K562 (cell line): ENCODE data around the gene SLCO1A2. TPM values are rescaled to one million over a fixed set of nuclear protein-coding genes. Genes with fewer than 3 reads are reported as not detected.

Experiments used
- ATAC-seq: fragments of 200-7000 bp; cut with Tn5 transposase; 3 replicates; pipeline ENCODE4 v1.9.1; 2020; ENCODE audit warnings: moderate library complexity
- BruUV-seq: library from RNA; stranded (reverse); fragments of 400-500 nt; replicated peaks from 2 replicates; lab custom pipeline; 2021; lab: Mats Ljungman, UMichigan
- CTCF ChIA-PET: fragments of 300-600 bp; formaldehyde crosslinking; extraction: SDS; loops from one replicate; lab custom pipeline; 2021; ENCODE audit warnings: low intra/inter-chr PET ratio; lab: Yijun Ruan, JAX
- POLR2A ChIA-PET: fragments of 300-600, 350-650 bp; sonication (Branson Sonifier 250); formaldehyde crosslinking; extraction: SDS; loops from one replicate; lab custom pipeline; 2021; ENCODE audit warnings: antibody characterized with exemption, inconsistent platforms; lab: Yijun Ruan, JAX
- DNase-seq, 4 experiments: peaks; one replicate each; pipeline versions ENCODE4 v3.0.0 to v3.0.0-alpha.2; 2011 to 2018; ENCODE audit warnings: low spot score in 3 of 4, mixed read lengths in 3 of 4; ENCODE audit errors: extremely low read depth in 1 of 4
- FAIRE-seq: peaks from 2 replicates; lab custom pipeline; 2011; peaks lifted over from hg19 to GRCh38; lab: Jason Lieb, UNC
- H2AFZ ChIP-seq: 2 replicates; pipeline ENCODE4 v1.6.0; 2011; ENCODE audit warnings: low read depth, low read length, control low read depth, inconsistent platforms
- H3K27ac ChIP-seq: fragments of 200-600 bp; 3 replicates; pipeline ENCODE4 v1.8.0; 2011; ENCODE audit warnings: low read depth, mild to moderate bottlenecking, control low read depth, inconsistent platforms, low read length, moderate library complexity, mixed read lengths; ENCODE audit errors: extremely low read depth
- H3K27me3 ChIP-seq, 2 experiments: fragments of 300-600 bp in 1 of 2; 2 replicates in 1 of 2; 3 replicates in 1 of 2; pipeline versions ENCODE4 v1.6.0 to v1.8.0; 2011; ENCODE audit warnings: inconsistent platforms in 2 of 2, low read length in 2 of 2, mild to moderate bottlenecking in 1 of 2, mixed read lengths in 1 of 2, moderate library complexity in 1 of 2; ENCODE audit not compliant: control insufficient read depth in 2 of 2, insufficient read depth in 2 of 2
- H3K36me3 ChIP-seq: fragments of 300-600 bp; 3 replicates; pipeline ENCODE4 v1.8.0; 2011; ENCODE audit warnings: mild to moderate bottlenecking, low read length, inconsistent platforms; ENCODE audit not compliant: control insufficient read depth, insufficient read depth
- H3K4me1 ChIP-seq, 2 experiments: fragments of 200-600 bp in 1 of 2; replicated peaks in 1 of 2; 2 replicates in 1 of 2; 3 replicates in 1 of 2; pipeline versions ENCODE4 v1.5.1 to v1.8.0; 2011; ENCODE audit warnings: inconsistent platforms in 2 of 2, low read length in 2 of 2, mild to moderate bottlenecking in 1 of 2, mixed read lengths in 1 of 2, moderate library complexity in 1 of 2; ENCODE audit not compliant: control insufficient read depth in 2 of 2, insufficient read depth in 2 of 2
- H3K4me2 ChIP-seq: 2 replicates; pipeline ENCODE4 v1.6.1; 2011; ENCODE audit warnings: low read length, control low read depth, inconsistent platforms, mixed read lengths; ENCODE audit not compliant: insufficient read depth
- H3K4me3 ChIP-seq: fragments of 200-600 bp; sonication (generic), shearing (Covaris generic); 2 replicates; pipeline ENCODE4 v1.5.1; 2016; ENCODE audit warnings: control low read depth, inconsistent platforms
- H3K79me2 ChIP-seq: fragments of 200-600 bp; 3 replicates; pipeline ENCODE4 v1.8.0; 2011; ENCODE audit warnings: low read length, inconsistent platforms; ENCODE audit not compliant: control insufficient read depth, insufficient read depth
- H3K9ac ChIP-seq, 2 experiments: 2 replicates each; pipeline versions ENCODE4 v1.6.0 to v1.6.1; 2011; ENCODE audit warnings: low read depth in 2 of 2, low read length in 2 of 2, control low read depth in 1 of 2, inconsistent platforms in 1 of 2, mild to moderate bottlenecking in 1 of 2, mixed read lengths in 1 of 2; ENCODE audit not compliant: insufficient read depth in 1 of 2
- H3K9me1 ChIP-seq: one replicate; pipeline ENCODE4 v1.6.0; 2011; ENCODE audit warnings: inconsistent platforms, mild to moderate bottlenecking, low read length, moderate library complexity; ENCODE audit not compliant: control insufficient read depth, insufficient read depth
- H3K9me3 ChIP-seq: replicated peaks from 2 replicates; pipeline ENCODE4 v1.5.1; 2011; ENCODE audit warnings: low read depth, low read length, inconsistent platforms; ENCODE audit not compliant: control insufficient read depth, insufficient read depth
- H4K20me1 ChIP-seq: replicated peaks from 2 replicates; pipeline ENCODE4 v1.6.1; 2011; ENCODE audit warnings: low read length, inconsistent platforms, mixed read lengths; ENCODE audit not compliant: control insufficient read depth, insufficient read depth
- WGBS: fragments of 100-300 bp; shearing (Covaris generic); methylation state at CpG from one replicate; pipeline ENCODE4 v1.1.6; 2016; ENCODE audit warnings: low coverage, mixed read lengths; ENCODE audit not compliant: insufficient coverage; ENCODE audit errors: missing lambda C conversion rate; 5-methylcytosine and 5-hydroxymethylcytosine counted together
- in situ Hi-C: fragments of 300-500 bp; cut with MboI; formaldehyde crosslinking; loops from 4 replicates; pipeline ENCODE4 v1.15.0; 2018; ENCODE audit warnings: inconsistent platforms, mixed read lengths
- intact Hi-C: fragments of 100-400 bp; cut with micrococcal nuclease; formaldehyde crosslinking; loops from 2 replicates; pipeline ENCODE4 v1.14.2; 2022
- polyA plus RNA-seq, 8 experiments: library from polyadenylated mRNA; depleted of rRNA in 4 of 8; stranded (reverse) in 5 of 8; unstranded in 3 of 8; fragments of >200 nt; fragmentation: Nextera tagmentation in 2 of 8; fragmentation: Illumina TruSeq in 1 of 8; extraction: Ambion mirVana in 2 of 8; extraction: Trizol in 1 of 8; gene quantifications; 2 replicates each; pipeline versions ENCODE4 v1.2.1 to v1.2.3, GENCODE V29; 2011 to 2014; ENCODE audit warnings: inconsistent platforms in 1 of 8, missing spikeins in 1 of 8
- total RNA-seq, 7 experiments: library from RNA; depleted of rRNA in 6 of 7; stranded (reverse); fragments of >200 nt in 6 of 7; fragmentation: Illumina TruSeq in 2 of 7; extraction: Trizol in 2 of 7; gene quantifications; 2 replicates each; pipeline versions ENCODE4 v1.2.1 to v1.2.3, GENCODE V29; 2011 to 2021; ENCODE audit warnings: low replicate concordance in 1 of 7
- TF ChIP-seq, protein P1 (sequence below): sonication (generic); formaldehyde crosslinking; IDR thresholded peaks from 2 replicates; pipeline ENCODE4 v1.4.0; 2020; ENCODE audit warnings: mild to moderate bottlenecking, missing genetic modification reagents
- TF ChIP-seq, protein P2 (sequence below): sonication (generic); IDR thresholded peaks from 2 replicates; pipeline ENCODE4 v1.6.1; 2016

SLCO1A2 gene
- total and polyA plus RNA-seq, 9 of the 15 experiments (the other 6 are each of a cell fraction or from before 2014, with no cell fraction given): 1.2 to 4.4 (median 2.6) TPM

DNA sequence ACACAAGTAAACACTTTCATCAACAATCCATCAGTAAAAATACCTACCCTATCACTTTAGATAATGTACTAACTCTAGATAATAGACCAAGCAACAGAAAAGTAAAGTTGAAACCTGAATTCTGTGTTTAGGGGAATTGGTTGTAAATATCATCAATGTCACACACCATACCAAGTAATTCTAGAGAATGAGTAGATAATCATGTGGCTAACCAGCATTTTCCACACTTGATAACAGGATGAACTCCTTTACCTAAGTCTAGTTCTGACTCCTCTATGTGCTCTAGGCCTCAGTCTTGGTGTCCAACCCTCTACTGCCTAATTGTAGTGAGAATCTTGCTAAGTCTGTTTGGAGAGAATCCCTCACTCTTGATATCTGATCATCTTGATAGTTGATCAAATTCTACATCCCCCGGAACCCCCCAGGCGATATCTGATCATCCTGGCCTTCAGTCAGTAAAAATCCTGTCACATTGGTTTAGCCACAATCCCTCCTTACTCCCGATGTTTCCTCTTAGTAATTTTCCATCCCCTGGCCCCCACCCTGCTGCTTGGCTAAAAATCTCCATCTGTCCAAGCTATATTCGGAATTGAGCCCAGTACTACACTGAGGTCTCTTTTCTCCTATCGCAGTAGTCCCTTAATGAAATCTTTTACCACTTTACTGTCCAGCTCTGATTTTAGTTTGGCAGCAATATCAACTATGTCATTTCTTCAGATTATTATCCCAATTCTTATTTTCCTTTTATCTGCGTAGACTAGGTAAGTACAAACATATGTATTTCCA, 3.4 kb upstream of the SLCO1A2 start:
- WGBS: 65% methylated on average over 6 of the region's 6 CpGs

More for the DNA sequence above, 3.4 kb upstream of the SLCO1A2 start:
- ChIA-PET POLR2A (no interaction called here), CTCF (no interaction called here)
- H3K36me3 ChIP-seq: no peaks in the 10 kb centered on the region
- no peaks in the 10 kb centered on the region for H3K27me3 ChIP-seq
- H4K20me1 ChIP-seq: no peaks in the 10 kb centered on the region
- intact Hi-C loops: no loop called here
- DNase-seq (no peak), ATAC-seq (no peak), FAIRE-seq (no peak)
- H3K27ac ChIP-seq: no peak overlapping the region
- H3K79me2 ChIP-seq: no peaks in the 10 kb centered on the region
- H3K4me3 ChIP-seq: no peak overlapping the region
- H3K9me1 ChIP-seq: no peaks in the 10 kb centered on the region
- no peak overlapping the region for H3K4me2 ChIP-seq
- TF ChIP-seq, protein P1, sequence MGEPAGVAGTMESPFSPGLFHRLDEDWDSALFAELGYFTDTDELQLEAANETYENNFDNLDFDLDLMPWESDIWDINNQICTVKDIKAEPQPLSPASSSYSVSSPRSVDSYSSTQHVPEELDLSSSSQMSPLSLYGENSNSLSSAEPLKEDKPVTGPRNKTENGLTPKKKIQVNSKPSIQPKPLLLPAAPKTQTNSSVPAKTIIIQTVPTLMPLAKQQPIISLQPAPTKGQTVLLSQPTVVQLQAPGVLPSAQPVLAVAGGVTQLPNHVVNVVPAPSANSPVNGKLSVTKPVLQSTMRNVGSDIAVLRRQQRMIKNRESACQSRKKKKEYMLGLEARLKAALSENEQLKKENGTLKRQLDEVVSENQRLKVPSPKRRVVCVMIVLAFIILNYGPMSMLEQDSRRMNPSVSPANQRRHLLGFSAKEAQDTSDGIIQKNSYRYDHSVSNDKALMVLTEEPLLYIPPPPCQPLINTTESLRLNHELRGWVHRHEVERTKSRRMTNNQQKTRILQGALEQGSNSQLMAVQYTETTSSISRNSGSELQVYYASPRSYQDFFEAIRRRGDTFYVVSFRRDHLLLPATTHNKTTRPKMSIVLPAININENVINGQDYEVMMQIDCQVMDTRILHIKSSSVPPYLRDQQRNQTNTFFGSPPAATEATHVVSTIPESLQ (CRISPR knock-in tag): no peak
- TF ChIP-seq, protein P2, sequence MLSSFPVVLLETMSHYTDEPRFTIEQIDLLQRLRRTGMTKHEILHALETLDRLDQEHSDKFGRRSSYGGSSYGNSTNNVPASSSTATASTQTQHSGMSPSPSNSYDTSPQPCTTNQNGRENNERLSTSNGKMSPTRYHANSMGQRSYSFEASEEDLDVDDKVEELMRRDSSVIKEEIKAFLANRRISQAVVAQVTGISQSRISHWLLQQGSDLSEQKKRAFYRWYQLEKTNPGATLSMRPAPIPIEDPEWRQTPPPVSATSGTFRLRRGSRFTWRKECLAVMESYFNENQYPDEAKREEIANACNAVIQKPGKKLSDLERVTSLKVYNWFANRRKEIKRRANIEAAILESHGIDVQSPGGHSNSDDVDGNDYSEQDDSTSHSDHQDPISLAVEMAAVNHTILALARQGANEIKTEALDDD: peak; percentile 54
- BruUV-seq: no TSS peak
- no peak overlapping the region for H3K9ac ChIP-seq
- H3K4me1 ChIP-seq: no peaks in the 10 kb centered on the region; a peak in 1 of 5 replicates
- no peaks in the 10 kb centered on the region for H3K9me3 ChIP-seq
- in situ Hi-C loops: no loop called here
- no peak overlapping the region for H2AFZ ChIP-seq
